Left ventricle myocardium inferior (tissue), 1 donor: ENCODE data around the gene THSD8. TPM values are rescaled to one million over a fixed set of nuclear protein-coding genes. Genes with fewer than 3 reads are reported as not detected.
A peak's percentile ranks its signal among the peaks of the same experiment; 100 is the strongest.
"Not testable (repeated sequence)": the region's sequence is repeated elsewhere in the genome, so short reads cannot be mapped to it uniquely, and the experiment has no call there.

ENCODE experiments used
- DNase-seq: peaks from one replicate; pipeline ENCODE4 v3.0.0-alpha.2; 2020
- H3K27ac ChIP-seq: fragments of 200-600 bp; replicated peaks from 2 replicates; pipeline ENCODE4 v1.8.0; 2021
- H3K27me3 ChIP-seq: fragments of 200-600 bp; 2 replicates; pipeline ENCODE4 v1.8.0; 2021; ENCODE audit warnings: low read depth
- H3K36me3 ChIP-seq: fragments of 200-600 bp; 2 replicates; pipeline ENCODE4 v1.8.0; 2021
- H3K4me1 ChIP-seq: fragments of 200-600 bp; 2 replicates; pipeline ENCODE4 v1.8.0; 2021
- H3K4me3 ChIP-seq: fragments of 200-600 bp; 2 replicates; pipeline ENCODE4 v1.8.0; 2021; ENCODE audit warnings: mild to moderate bottlenecking, moderate library complexity
- H3K9me3 ChIP-seq: fragments of 200-600 bp; replicated peaks from 2 replicates; pipeline ENCODE4 v1.8.0; 2021
- CTCF ChIP-seq: fragments of 200-600 bp; IDR thresholded peaks from 2 replicates; pipeline ENCODE4 v1.8.0; 2021; ENCODE audit warnings: antibody characterized with exemption, mild to moderate bottlenecking, borderline replicate concordance
- intact Hi-C: fragments of 100-400 bp; cut with micrococcal nuclease; formaldehyde crosslinking; loops from one replicate; pipeline ENCODE4 v1.11.0; 2022
- total RNA-seq: library from RNA; stranded (reverse); fragmentation: NEBNext Ultra II Directional; extraction: Animal tissue kit (Norgen Biotek cat#: 25700); gene quantifications from one replicate; pipeline ENCODE4 v1.2.1, GENCODE V29; 2021
- donor health status: DM: no; HTN: yes; CAD: no; lungs with severe emphysema.

Gene THSD8
- total RNA-seq, 1 donor from 2014 or later: 2.7 TPM

- Histone ChIP-seq H3K36me3 (peaks cover 13% of the 10 kb centered on the region), H3K27me3 (no peaks in the 10 kb centered on the region), H3K4me3 (peak within 1 kb of the TSS; percentile 78), H3K9me3 (no peaks in the 10 kb centered on the region), H3K27ac (peak within 1 kb of the TSS; percentile 74), H3K4me1 (peaks cover 27% of the 10 kb centered on the region)
- intact Hi-C loops: loop anchor here (5.0 kb wide), 1 partner anchor 36 kb away; no protein-coding TSS in a partner anchor
- peak; percentile 35 for TF ChIP-seq CTCF
- peak; percentile 91 for DNase-seq
Measured at GRCh38 chr19:12806242-12807081, 4.6 kb downstream of the THSD8 start, which contains the start of gene RNASEH2A. Gene RNASEH2A, plus strand, starts transcription at chr19:12806584. Its CDS starts 90 bp downstream, at chr19:12806674.

- DNase-seq: no peak
- Histone ChIP-seq H3K4me1 (no peaks in the 10 kb centered on the region), H3K36me3 (peaks cover 26% of the 10 kb centered on the region), H3K27ac (no peak overlapping the region), H3K4me3 (no peak overlapping the region), H3K9me3 (no peaks in the 10 kb centered on the region), H3K27me3 (no peaks in the 10 kb centered on the region)
- intact Hi-C loops: no loop called here
- no peak for TF ChIP-seq CTCF
Measured at GRCh38 chr19:12815088-12815487, 13.2 kb downstream of the THSD8 start.

- H3K27ac ChIP-seq, DNase-seq, H3K4me3 ChIP-seq, H3K9me3 ChIP-seq, intact Hi-C loops, H3K4me1 ChIP-seq, H3K27me3 ChIP-seq: not testable (repeated sequence)
- peaks cover 21% of the 10 kb centered on the region for H3K36me3 ChIP-seq
Measured at GRCh38 chr19:12817188-12817587, 15.3 kb downstream of the THSD8 start.

GRCh38 chr19:12817810-12818209, 15.9 kb downstream of the THSD8 start:
- H3K36me3 ChIP-seq: peaks cover 20% of the 10 kb centered on the region
- H3K9me3 ChIP-seq, H3K4me1 ChIP-seq, intact Hi-C loops, H3K4me3 ChIP-seq, DNase-seq, H3K27ac ChIP-seq: not testable (repeated sequence)
- peaks cover 12% of the 10 kb centered on the region for H3K27me3 ChIP-seq

- TF ChIP-seq CTCF: no peak
- Histone ChIP-seq H3K36me3 (no peaks in the 10 kb centered on the region), H3K4me3 (no peak overlapping the region), H3K27ac (no peak overlapping the region), H3K4me1 (peaks cover 4% of the 10 kb centered on the region), H3K9me3 (peaks cover 7% of the 10 kb centered on the region), H3K27me3 (peaks cover 51% of the 10 kb centered on the region)
- no peak for DNase-seq
- intact Hi-C loops: no loop called here
Measured at GRCh38 chr19:12821761-12822160, 19.9 kb downstream of the THSD8 start.

- H3K9me3 ChIP-seq: peaks cover 7% of the 10 kb centered on the region
- peaks cover 4% of the 10 kb centered on the region for H3K4me1 ChIP-seq
- no peak for DNase-seq
- no peaks in the 10 kb centered on the region for H3K36me3 ChIP-seq
- peaks cover 89% of the 10 kb centered on the region for H3K27me3 ChIP-seq
- peak; percentile 42 for TF ChIP-seq CTCF
- intact Hi-C loops: no loop called here
- H3K27ac ChIP-seq: no peak overlapping the region
- no peak overlapping the region for H3K4me3 ChIP-seq
Measured at GRCh38 chr19:12825254-12826131, 23.6 kb downstream of the THSD8 start.
